AG08396 (cell line): ENCODE data around the gene HIBADH.

Experiments
- DNase-seq: peaks from one replicate; pipeline ENCODE4 v3.0.0; 2012; ENCODE audit warnings: low spot score, mixed read lengths

The HIBADH gene

GRCh38 chr7:27662490-27663205 is at the start of gene HIBADH:
TSS of gene HIBADH (minus strand) at chr7:27662883. CDS start at chr7:27662788, 95 bp downstream.
- DNase-seq = peak; percentile 98

- DNase-seq = no peak
Measured at GRCh38 chr7:27712217-27712616, 49.5 kb upstream of the HIBADH start.

GRCh38 chr7:27709137-27710075 is 46.7 kb upstream of the HIBADH start:
- peak; percentile 41 for DNase-seq

- DNase-seq = no peak
Measured at GRCh38 chr7:27708485-27708884, 45.8 kb upstream of the HIBADH start.

- no peak for DNase-seq
Measured at GRCh38 chr7:27705200-27705594, 42.5 kb upstream of the HIBADH start.

GRCh38 chr7:27704422-27705199 is 41.9 kb upstream of the HIBADH start:
- DNase-seq = no peak

- DNase-seq = no peak
Measured at GRCh38 chr7:27703181-27703580, 40.5 kb upstream of the HIBADH start.

- no peak for DNase-seq
Measured at GRCh38 chr7:27700501-27700900, 37.8 kb upstream of the HIBADH start.

GRCh38 chr7:27699751-27700150 is 37.1 kb upstream of the HIBADH start:
- no peak for DNase-seq

- no peak for DNase-seq
Measured at GRCh38 chr7:27697861-27698430, 35.3 kb upstream of the HIBADH start.

GRCh38 chr7:27695096-27695495 is 32.4 kb upstream of the HIBADH start:
- no peak for DNase-seq

- DNase-seq = no peak
Measured at GRCh38 chr7:27693794-27694193, 31.1 kb upstream of the HIBADH start.

GRCh38 chr7:27690649-27691048 is 28.0 kb upstream of the HIBADH start:
- DNase-seq = no peak

- peak; percentile 26 for DNase-seq
Measured at GRCh38 chr7:27689591-27690164, 27.0 kb upstream of the HIBADH start.

GRCh38 chr7:27689150-27689549 is 26.5 kb upstream of the HIBADH start:
- no peak for DNase-seq

GRCh38 chr7:27688646-27689045 is 26.0 kb upstream of the HIBADH start:
- no peak for DNase-seq

- DNase-seq = no peak
Measured at GRCh38 chr7:27688056-27688455, 25.4 kb upstream of the HIBADH start.

- no peak for DNase-seq
Measured at GRCh38 chr7:27686315-27686714, 23.6 kb upstream of the HIBADH start.

GRCh38 chr7:27685893-27686292 is 23.2 kb upstream of the HIBADH start:
- DNase-seq = no peak

- no peak for DNase-seq
Measured at GRCh38 chr7:27685209-27685608, 22.5 kb upstream of the HIBADH start.

GRCh38 chr7:27684491-27684890 is 21.8 kb upstream of the HIBADH start:
- DNase-seq = no peak

- DNase-seq = no peak
Measured at GRCh38 chr7:27680610-27681009, 17.9 kb upstream of the HIBADH start.
